ENCODE data around the gene ERCC6.

Gene ERCC6

DNA sequence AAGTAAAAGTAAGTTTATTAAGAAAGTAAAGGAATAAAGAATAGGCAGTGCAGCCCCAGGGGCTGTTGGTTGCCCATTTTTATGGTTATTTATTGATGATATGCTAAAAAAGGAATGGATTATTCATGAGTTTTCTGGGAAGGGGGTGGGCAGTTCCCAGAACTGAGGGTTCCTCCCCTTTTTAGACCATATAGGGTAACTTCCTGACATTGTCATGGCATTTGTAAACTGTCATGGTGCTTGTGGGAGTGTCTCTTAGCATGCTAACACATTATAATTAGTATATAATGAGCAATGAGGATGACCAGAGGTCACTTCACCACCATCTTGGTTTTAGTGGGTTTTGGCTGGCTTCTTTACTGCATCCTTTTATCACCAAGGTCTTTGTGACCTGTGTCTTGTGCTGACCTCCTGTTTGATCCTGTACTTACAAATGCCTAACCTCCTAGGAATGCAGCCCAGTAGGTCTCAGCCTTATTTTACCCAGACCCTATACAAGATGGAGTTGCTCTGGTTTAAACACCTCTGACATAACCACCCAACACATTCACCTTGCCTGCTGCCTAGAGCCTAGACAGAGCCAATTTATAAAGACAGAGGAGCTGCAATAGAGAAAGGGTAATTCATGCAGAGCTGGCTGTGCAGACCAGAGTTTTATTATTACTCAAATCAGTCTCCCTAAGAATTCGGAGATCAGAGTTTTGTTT, 10.9 kb upstream of the ERCC6 start:
- no peak for DNase-seq (ENCODE audit: low spot score)

DNA sequence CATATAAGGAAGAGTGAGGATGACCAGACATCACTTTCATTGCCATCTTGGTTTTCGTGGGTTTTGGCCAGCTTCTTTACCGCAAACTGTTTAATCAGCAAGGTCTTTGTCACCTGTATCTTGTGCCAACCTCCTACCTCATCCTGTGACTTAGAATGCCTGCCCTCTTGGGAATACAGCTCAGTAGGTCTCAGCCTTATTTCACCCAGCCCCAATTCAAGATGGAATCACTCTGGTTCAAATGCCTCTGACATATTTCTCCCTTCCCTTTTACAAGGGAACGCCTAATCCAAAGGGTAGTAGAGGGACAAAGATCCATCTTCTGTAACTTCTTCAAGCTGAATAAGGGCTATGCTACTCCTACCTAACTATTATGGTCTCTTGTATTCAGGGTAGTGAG, 4.7 kb upstream of the ERCC6 start:
- no peak for DNase-seq (ENCODE audit: low spot score)

DNA sequence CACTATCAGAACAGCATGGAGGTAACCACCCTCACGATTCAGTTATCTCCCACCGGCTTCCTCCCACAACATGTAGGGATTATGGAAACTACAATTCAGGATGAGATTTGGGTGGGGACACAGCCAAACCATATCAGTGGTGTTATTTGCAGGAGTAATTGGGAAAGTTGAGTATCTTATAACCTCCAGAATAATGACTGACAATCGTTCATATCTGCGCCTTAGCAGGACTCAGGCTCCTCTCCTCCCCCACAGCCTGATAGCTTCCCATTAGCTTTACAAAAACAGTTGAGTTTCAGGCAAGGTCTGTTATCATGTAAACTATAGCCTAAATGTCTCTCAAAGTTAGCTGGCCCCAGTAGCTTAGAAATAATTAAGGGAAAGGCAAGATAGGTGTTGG, 3.4 kb upstream of the ERCC6 start:
- no peak for DNase-seq (ENCODE audit: low spot score)

DNA sequence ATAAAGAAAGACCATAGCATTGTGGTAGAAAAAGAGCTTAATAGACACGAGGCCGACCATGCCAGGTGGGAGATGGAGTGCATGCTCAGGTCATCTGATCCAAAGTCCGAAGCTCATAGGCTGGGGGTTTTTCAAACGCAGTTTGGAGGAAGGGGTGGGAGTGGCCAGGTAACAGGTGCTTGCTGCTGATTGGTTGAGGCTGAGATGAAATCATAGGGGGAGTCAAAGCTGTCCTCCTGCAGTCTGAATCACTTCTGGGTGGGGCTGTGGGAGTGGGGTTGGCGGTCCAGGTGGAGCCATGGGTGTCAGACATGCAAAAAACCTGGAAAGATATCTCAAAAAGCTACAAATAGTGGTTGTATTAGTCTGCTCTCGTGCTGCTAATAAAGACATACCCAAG, 2.8 kb upstream of the ERCC6 start:
- DNase-seq (ENCODE audit: low spot score) = no peak

DNA sequence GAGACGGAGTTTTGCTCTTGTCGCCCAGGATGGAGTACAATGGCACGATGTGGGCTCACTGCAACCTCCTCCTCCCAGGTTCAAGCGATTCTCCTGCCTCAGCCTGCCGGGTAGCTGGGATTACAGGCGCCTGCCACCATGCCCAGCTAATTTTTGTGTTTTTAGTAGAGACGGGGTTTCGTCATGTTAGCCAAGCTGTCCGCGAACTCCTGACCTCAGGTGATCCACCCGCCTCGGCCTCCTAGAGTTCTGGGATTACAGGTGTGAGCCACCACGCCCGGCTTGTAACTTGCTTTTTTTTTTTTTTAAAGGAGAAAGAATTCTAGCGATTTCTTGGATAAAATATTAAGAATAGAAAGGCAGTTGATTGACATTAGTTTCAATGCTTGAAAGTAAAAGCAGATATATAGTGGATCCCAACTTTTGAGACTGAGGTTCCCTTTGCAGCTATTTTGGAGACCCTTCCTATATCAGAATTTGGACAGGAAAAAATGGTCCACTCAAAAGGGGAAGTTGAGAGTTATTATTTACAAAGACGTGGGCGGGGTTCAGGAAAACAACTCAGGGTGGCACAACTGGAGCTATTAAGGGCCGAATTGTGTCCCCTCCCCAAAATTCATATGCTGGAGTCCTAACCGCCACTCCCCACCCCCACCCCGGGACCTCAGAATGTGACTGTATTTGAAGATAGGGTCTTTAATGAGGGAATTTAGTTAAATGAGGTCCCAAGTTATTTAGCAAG, 1.3 kb upstream of the ERCC6 start:
- DNase-seq (ENCODE audit: low spot score) = no peak

DNA sequence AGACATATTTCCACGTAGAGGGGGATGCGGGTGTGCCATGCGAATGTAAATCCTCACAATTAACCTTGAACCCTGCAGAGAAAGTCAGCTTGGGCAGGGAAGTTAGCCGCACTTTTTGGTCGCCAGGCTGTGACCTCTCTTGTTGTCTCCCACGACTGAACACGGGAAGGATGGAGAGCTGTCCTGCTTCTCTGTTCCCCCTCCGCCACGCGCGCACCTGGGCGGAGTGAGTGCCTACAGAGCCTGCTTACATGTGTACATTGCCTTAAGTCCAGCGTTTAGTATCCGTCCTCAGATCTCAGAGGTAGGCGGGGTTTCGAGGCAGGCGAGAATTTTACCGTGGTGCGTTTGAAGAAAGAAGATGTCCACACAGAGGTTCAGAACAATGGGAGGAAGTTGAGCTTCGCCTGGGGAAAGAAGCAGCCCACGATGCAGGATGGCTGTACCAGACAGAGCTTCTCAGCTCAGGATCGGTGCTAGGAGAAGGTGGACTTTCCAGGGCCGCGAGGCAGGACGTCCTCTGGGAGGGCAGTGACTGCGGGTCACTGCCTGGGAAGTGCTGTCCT, 482 bp upstream of the ERCC6 start:
- peak; percentile 21 for DNase-seq (ENCODE audit: low spot score)

DNA sequence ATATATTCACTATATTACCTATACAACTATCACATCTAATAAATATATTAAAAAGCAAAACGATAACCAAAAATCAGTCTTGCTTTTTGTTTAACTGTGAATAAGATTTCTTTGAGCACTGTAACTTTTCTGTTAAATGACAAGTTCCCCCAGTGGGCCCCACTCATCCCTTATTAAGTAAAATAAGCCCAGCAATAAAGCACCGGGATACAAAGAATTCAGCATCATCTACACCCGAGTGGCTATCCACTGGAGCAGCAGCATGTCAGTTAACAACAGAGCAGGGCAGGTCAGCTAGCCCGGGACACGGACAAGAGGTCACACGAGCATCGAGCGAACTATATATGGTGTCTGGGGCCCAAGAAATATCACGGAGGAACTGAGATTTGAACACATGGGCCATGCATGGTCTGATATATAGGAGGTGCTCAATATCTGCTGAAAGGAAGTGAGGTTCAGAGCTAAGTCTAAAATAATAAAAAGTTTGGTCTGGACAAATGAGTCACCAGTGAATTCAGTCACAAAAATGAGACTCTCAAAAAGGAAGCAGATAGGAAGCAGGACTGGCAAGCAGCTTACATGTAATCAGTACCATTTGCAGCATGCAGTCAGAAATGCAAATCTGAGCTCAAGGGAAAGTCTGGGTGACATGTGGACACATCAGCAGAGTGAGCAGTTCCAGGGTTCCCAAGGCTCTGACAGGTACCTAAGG, 4.1 kb downstream of the ERCC6 start:
- peak; percentile 52 for DNase-seq (ENCODE audit: low spot score)

DNA sequence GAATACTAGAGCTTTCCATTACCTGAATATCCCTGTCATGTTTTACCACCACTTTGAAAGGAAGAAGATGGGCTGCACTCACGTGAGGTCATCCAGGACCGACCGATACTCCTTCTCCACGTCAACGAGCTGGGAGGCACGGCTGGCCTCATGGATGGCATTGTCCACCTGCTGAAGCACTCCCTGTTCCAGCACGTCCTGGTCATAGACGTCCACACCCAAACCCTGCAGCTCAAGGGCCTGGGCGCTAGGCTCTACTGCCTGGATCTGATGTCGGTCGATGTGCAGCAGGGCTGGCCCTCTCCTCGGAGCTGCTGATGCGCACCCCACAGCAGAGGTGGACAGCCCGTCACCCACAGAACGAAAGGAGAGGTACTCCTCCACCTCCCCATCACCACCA, 6.5 kb downstream of the ERCC6 start:
- DNase-seq (ENCODE audit: low spot score) = no peak

DNA sequence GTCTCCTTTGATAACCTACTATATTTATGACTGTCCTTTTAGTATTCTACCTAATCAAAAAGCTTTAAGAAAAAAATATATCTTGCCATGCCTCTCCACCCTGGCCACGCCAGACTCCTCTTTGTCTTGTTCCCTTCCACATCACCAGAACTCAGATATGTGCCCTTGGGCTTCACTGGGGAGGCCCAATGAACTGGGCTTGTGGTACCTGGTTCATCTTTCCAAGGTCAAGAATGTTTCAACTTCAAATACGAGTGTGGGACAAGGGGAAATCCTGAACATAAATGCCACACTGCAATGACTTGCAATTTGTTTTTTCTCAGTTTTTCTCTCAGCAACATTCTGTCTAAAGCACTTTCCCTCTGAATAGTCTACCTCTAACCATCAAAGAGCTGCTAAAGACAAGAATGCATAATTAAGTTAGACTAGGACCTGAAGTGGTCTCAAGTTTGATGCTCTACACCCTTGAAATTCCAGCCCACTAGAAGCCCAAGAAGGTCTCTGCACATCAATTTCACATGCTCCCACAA, 9.9 kb downstream of the ERCC6 start:
- no peak for DNase-seq (ENCODE audit: low spot score)

DNA sequence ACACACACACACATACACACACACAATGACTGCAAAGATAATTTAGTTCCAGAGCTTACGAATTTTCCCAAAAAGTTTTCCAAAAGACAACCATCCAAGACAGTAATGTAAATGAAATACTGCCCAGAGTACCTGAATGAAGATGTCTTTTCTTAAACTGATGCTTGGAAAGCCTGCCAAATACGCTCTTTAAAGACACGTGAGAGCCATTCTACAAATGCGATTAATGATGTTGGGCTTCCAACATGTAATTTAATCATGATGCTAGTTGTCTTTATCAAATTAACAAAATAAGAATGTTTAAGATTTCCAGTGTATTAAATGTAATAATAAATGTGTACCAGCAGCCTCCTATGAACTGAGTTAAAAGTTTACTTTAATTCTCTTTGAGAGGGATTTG, 11.1 kb downstream of the ERCC6 start:
- no peak for DNase-seq (ENCODE audit: low spot score)

DNA sequence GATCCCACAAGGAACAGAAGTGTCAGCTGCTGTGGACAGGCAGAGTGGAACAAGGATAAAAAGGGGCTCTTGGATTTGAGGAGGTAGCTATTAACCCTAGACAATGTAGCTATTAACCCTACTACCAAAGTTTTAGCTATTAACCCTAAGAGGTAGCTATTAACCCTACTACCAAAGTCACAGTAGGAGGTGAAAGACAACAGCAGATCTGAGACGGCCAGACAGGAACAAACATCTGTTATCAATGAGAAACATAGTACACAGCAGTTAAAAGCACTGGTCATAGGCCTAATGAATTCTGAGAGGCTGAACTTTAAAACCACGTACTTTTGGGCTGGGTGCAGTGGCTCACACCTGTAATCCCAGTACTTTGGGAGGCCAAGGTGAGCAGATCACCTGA, 11.9 kb downstream of the ERCC6 start:
- no peak for DNase-seq (ENCODE audit: low spot score)

DNA sequence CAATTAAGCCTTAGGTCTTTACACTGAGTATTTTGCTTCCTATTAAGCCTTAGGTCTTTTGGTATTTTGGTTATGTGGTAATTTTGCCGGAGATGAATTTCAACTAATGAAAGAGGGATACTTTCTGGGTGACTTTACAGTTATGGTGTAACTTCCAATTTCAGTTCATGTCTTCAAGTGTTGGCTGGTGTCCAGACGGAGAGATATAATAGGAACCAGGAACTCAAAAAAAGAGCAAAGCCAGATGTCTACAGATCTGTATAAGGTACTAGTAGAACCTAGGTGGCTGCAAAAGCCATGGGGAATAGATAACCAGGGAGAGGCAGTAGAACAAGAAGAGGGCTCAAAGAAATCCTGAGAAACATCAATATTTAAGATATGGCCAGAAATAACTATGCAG, 12.3 kb downstream of the ERCC6 start:
- no peak for DNase-seq (ENCODE audit: low spot score)

DNA sequence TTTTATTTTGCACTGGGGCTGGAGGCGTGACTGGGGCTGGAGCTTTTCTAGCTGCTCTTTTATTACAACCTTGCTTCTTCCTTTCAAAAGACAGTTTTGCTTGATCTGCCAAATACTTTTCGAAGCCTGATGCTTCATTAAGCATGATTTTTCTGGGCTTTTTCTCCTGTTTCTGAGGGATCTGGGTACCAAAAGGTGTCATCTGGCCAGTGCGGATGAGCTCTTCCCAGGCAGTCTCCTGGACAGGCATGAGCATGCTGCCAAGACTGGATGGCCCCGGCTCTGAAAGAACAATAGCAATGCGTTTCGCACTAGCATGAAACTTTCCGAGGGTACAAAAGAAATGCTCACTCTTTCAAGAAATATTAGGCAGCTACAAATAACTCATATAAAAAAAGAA, 14.4 kb downstream of the ERCC6 start:
- DNase-seq (ENCODE audit: low spot score) = no peak

DNA sequence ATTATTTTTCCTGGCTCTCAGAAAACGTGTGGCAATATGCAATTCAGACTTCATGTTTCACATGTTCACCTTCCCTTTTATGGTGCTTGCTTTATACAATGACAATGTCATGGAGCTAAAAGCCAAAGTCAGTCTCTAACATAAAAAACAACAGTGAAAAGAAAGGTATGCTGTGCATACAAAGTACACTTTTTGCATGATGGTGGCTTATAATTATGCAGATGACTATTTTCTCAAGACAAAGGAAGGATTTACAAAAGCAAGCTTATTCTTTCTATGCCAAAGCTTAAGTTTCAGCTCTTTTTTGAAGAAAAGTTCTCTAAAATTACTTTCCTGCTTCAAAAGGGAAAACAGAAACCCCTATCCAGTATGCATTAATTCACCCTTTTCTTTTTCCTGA, 15.6 kb downstream of the ERCC6 start:
- DNase-seq (ENCODE audit: low spot score) = no peak

DNA sequence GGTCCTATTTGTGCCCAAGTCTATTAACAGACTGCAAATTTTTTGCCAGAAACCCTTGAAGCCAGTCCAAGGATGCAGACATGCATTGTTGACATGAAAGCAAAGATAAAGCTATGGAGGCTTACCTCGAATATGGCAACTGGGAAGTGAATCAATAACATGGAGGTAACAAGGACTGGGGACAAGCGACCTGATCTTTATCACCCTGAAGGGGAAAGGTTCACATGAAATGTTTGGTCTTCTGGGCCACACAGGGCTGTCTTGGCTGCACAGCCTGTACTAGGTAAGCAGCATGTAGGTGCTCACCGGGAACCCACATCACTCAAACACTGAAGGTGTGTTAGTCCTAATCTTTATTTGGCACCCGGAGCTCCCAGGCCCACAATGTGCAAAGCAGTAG, 17.9 kb downstream of the ERCC6 start:
- DNase-seq (ENCODE audit: low spot score) = no peak

DNA sequence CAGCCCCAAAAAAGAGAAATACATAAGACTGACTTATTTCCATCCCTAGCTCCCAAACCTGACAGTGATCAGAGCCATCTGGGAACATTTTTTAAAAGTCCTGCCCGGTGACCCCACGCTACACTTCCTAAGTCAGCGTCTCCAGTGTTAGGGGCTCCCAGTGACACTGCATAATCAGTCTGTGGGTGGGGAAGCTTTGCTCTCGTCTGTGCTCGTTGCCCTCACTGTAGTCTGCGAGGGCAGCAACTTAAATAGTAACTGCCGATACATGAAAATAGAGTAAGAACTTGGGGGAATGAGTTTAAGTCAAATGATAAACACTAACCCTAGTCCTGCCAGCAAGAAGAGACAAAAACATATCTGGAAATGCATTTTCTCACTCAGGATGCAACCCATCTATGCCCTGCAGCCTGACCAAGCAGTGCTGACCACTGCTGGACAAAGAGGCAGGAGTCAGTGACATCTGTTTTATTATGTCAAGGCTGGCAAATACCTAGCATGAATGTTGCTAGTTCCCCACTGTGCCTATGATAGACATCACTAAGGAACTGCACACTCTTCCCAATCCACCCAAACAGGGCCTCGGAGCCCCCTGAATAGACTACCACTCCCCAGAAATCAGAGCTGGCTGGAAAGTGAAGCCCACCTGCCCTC, 18.7 kb downstream of the ERCC6 start:
- DNase-seq (ENCODE audit: low spot score) = no peak

DNA sequence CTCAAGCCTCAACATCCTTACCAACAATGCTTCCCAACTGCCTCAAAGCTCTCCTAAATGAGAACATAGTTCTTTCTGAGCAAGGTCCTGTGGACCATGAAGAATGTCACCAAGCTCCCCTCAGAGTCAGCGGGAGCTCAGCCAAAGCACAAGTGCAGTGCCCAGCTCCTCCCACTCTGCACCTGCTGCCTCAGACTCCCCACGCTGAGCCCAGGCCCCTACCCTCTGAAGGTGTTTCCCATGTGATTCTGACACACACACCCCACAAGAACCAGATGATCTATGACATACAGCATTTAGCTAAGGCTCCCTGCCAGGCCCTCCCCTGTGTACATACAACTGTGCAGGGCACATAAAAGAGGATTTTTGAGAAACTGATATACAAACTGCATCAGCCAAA, 19.2 kb downstream of the ERCC6 start:
- DNase-seq (ENCODE audit: low spot score) = no peak

DNA sequence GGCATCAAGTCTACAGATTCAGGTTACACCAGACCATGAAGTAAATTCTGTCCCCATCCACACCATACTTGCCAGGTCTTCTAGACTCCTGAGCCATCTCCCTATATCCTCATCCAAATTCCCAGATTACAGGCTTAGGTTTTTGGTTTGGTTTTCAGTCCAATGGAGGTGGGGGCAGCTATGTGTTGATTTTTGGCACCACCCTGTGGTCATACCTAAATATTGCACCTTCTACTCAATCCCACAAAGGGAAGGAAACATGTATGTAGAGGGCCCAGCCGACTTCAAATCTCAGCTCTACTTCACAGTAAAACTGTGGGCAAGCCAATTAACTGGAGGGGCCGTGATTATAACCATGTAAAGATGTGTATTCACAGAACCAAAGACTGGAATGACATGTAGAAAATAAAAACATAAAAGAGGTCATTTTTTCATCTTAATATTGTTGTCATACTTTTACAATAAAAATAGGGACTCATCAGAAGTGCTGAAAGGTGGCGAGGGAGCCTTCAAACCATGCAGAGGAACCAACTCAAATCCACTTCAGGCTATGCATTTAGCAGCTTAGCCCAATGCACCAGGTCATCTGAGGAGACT, 19.8 kb downstream of the ERCC6 start:
- peak; percentile 60 for DNase-seq (ENCODE audit: low spot score)

DNA sequence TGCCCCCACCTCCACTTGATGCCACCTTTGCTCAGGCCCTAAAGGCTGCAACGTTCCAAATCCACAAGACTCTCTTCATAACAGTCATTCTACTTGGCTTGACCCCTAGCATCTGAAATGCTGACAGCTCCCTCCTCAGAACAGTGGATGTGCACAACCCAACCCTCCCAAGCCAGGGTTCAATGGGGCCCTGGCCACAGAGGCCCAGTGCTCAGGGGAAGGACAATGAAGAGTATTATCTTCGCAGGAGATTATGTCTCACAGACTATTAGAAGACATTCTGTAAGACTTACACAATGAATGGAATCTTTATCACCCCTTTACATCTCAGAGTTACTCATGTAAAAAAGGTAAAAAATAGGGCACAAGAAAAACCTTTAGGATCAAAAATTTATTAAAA, 20.4 kb downstream of the ERCC6 start:
- no peak for DNase-seq (ENCODE audit: low spot score)

DNA sequence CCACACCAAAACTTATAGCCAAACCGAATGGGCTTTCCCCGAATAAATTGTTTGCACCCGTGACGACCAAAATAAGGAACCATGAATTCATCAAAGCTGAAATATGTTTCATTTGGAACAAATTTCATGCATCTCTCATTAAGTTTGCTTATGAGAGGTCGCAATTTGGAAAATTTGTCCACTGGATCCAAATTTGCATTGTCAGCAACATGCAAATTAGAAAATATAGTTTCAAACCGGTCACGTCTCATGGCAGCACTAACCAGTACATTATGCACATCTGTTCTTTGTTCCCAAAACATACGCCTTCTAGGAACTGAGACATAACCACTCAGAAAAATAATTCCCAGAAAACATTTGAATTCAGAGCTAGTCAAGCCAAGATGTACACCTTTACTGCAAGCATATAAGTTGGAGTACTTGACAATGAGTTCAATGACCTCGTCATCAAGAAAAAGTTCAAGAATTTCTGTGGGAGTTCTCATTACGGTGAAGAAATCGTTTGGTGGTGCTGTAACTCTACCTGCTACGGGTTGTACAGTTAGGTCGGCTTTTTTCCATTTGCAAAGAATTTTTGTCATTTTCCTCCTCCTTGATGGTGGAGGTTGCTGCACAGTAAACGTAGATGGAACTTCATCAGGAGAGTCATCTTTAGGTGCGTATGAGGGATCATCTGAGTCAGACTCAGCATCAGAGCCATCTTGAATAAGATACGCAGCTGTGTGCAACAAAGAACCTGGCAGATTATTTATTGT, 22.5 kb downstream of the ERCC6 start:
- no peak for DNase-seq (ENCODE audit: low spot score)

All from AG08396 (cell line).